Hematopoietic multipotent progenitor cell treated with erythropoietin and hydrocortisone succinate and interleukin-3 and kit ligand, for 4 days (in vitro differentiated cells): Measurements from ENCODE around the gene ARF6.
"Not testable (repeated sequence)": the region's sequence is repeated elsewhere in the genome, so short reads cannot be mapped to it uniquely, and the experiment has no call there.

Experiments used
- DNase-seq: peaks from one replicate; pipeline ENCODE4 v3.0.0-alpha.2; 2015

The ARF6 gene

GRCh38 chr14:49879646-49880204 is 13.2 kb upstream of the ARF6 start:
- peak; percentile 90 for DNase-seq

GRCh38 chr14:49880267-49881064 is 12.4 kb upstream of the ARF6 start:
- DNase-seq = no peak

- DNase-seq = peak; percentile 64
Observed at GRCh38 chr14:49881350-49882001, 11.4 kb upstream of the ARF6 start.

- peak; percentile 49 for DNase-seq
Observed at GRCh38 chr14:49882826-49883694, 9.8 kb upstream of the ARF6 start.

- no peak for DNase-seq
Observed at GRCh38 chr14:49886523-49886922, 6.4 kb upstream of the ARF6 start.

GRCh38 chr14:49888293-49888692 is 4.6 kb upstream of the ARF6 start:
- no peak for DNase-seq

GRCh38 chr14:49892301-49892635 is 614 bp upstream of the ARF6 start:
- peak; percentile 92 for DNase-seq

- DNase-seq = peak; percentile 82
Observed at GRCh38 chr14:49893309-49894213, 679 bp downstream of the ARF6 start.

GRCh38 chr14:49894214-49895107 is 1.6 kb downstream of the ARF6 start:
- DNase-seq = not testable (repeated sequence)

GRCh38 chr14:49895480-49895879 is 2.6 kb downstream of the ARF6 start:
- DNase-seq = no peak

GRCh38 chr14:49896272-49896671 is 3.4 kb downstream of the ARF6 start:
- DNase-seq = not testable (repeated sequence)

GRCh38 chr14:49896966-49897365 is 4.1 kb downstream of the ARF6 start:
- DNase-seq = peak; percentile 50

- no peak for DNase-seq
Observed at GRCh38 chr14:49897414-49897813, 4.5 kb downstream of the ARF6 start.

GRCh38 chr14:49897965-49898364 is 5.1 kb downstream of the ARF6 start:
- DNase-seq = no peak

- no peak for DNase-seq
Observed at GRCh38 chr14:49898485-49898884, 5.6 kb downstream of the ARF6 start.

- DNase-seq = no peak
Observed at GRCh38 chr14:49900973-49901372, 8.1 kb downstream of the ARF6 start.

- not testable (repeated sequence) for DNase-seq
Observed at GRCh38 chr14:49902679-49903246, 9.9 kb downstream of the ARF6 start.

GRCh38 chr14:49904270-49904669 is 11.4 kb downstream of the ARF6 start:
- DNase-seq = no peak

GRCh38 chr14:49905989-49906388 is 13.1 kb downstream of the ARF6 start:
- no peak for DNase-seq

GRCh38 chr14:49907186-49907585 is 14.3 kb downstream of the ARF6 start:
- no peak for DNase-seq

- no peak for DNase-seq
Observed at GRCh38 chr14:49908433-49908782, 15.5 kb downstream of the ARF6 start.
